ENCODE results near the gene CYSRT1. TPM values are rescaled to one million over a fixed set of nuclear protein-coding genes. Genes with fewer than 3 reads are reported as not detected.

CYSRT1 gene
- total RNA-seq, 4 donors from 2014 or later, result 40.2 to 119 (median 67.6) TPM

- H3K4me3 ChIP-seq (ENCODE audit: low read depth, poor library complexity, severe bottlenecking), result no peak overlapping the region
- intact Hi-C loops (cut with DNase I; ENCODE audit: low total_unique reads), result no loop called here
- TF ChIP-seq CTCF (IDR thresholded peaks at IDR 0.05) (no peak), POLR2A (IDR thresholded peaks at IDR 0.05) (no peak)
- no peak for DNase-seq (ENCODE audit: low spot score in 2 of 2)
- WGBS, 2 donors, result 86 to 88% methylated on average over 31 to 34 of the region's 34 CpGs
These were observed 41.8 kb downstream of the CYSRT1 start for GRCh38 chr9:137266585-137267453.

GRCh38 chr9:137267933-137268355, 43.0 kb downstream of the CYSRT1 start:
- DNase-seq (ENCODE audit: low spot score in 2 of 2), result no peak

DNA sequence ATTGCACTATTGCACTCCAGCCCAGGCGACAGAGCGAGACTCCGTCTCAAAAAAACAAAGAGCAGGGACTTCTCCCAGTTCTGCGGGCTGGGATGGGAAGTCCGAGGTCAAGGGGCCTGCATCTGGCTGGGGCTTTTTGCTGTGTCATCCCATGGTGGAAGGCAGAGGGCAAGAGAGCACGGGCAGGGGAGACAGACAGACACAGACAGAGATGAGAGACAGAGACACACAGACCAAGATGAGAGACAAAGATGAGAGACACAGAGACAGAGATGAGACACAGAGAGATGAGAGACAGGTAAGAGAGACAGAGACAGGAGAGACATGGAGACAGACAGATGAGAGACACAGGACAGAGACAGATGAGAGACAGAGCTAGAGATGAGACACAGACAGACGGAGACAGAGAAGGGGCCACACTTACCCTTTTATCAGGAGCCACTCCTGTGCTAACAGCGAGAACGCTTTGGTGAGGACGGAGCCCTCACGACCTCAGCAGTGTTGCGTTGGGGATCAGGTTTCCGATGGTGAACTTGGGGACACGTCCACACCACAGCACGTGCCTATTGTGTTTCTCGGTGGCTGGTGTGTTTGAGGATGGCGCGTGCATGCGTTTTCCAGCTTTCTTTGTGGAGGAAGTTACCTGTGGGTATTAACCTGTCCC, 43.7 kb downstream of the CYSRT1 start:
- no peak for TF ChIP-seq POLR2A (IDR thresholded peaks at IDR 0.05)
- no peak for TF ChIP-seq CTCF (IDR thresholded peaks at IDR 0.05)
- DNase-seq (ENCODE audit: low spot score in 2 of 2), result no peak
- WGBS, 2 donors, result 78 to 79% methylated on average over 17 to 19 of the region's 19 CpGs
- no peak overlapping the region for H3K4me3 ChIP-seq (ENCODE audit: low read depth, poor library complexity, severe bottlenecking)
- intact Hi-C loops (cut with DNase I; ENCODE audit: low total_unique reads), result no loop called here

More at GRCh38 chr9:137267933-137268355, 43.0 kb downstream of the CYSRT1 start:
- TF ChIP-seq CTCF (IDR thresholded peaks at IDR 0.05) (no peak), POLR2A (IDR thresholded peaks at IDR 0.05) (no peak)
- intact Hi-C loops (cut with DNase I; ENCODE audit: low total_unique reads), result no loop called here
- 88 to 95% methylated on average over 6 of the region's 6 CpGs for WGBS, 2 donors
- H3K4me3 ChIP-seq (ENCODE audit: low read depth, poor library complexity, severe bottlenecking), result no peak overlapping the region

DNA sequence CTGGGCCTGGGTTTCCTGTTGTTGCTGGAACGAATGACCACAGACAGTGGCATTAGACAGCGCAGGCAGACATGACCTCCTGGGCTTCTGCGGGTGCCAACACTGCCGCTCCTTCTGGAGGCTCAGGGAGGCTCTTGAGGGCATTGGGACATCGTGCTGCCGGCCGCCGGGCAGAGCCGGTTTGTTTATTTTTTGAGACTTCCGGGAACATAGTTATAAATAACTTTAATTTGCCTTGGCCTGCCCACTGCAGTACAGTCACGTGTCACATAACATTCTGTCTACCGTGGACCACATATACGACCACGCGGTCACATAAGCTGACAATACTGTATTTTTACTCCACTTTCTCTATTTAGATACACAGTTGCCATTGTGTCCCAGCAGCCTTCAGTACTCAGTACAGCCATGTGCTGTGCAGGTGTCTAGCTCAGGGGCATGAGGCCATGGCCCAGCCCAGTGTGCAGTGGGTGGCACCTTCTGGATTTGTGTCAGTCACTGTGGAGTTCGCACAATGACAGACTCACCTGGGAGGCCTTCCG, 44.3 kb downstream of the CYSRT1 start:
- intact Hi-C loops (cut with DNase I; ENCODE audit: low total_unique reads), result no loop called here
- 48 to 56% methylated on average over 17 of the region's 17 CpGs for WGBS, 2 donors
- TF ChIP-seq POLR2A (IDR thresholded peaks at IDR 0.05) (no peak), CTCF (IDR thresholded peaks at IDR 0.05) (no peak)
- DNase-seq (ENCODE audit: low spot score in 2 of 2), result peak in 1 of 2 donors; percentile 87
- H3K4me3 ChIP-seq (ENCODE audit: low read depth, poor library complexity, severe bottlenecking), result no peak overlapping the region

DNA sequence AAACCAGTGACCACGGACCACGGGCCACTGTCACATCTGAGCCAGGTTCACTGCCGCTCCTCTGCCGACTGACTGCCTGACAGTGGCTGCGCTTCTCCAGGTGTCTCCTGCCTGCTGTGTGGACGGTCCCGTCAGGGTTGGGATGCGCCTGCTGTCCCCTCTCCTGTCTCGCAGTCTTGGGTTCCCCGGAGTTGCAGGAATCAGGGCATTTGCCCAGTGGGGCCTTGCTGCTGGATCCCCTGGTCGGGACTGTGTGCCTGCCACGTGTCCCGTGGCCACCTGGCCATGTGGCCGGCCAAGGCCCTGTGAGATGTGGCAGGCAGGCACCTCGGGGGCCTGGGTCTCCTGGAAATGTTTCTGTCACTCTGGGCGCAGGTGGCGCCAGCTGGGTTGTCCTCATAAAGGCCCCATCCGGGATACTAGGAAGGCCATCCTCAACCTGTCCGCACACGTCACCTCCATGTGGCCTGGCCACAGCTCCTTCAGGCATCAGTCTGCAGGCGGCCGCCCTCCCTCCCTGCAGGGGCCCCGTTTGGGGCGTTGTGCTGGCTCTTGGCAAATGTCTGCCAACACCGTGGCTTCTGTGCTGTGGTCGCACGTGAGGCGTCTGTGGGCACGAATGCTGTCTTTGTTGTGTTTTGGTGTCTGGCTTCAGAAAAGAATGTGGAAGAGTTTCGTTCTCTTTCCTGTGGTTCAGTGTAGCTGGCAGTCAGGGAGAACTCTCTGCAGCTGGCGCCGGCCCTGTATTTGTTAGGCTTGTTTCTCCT, 46.1 kb downstream of the CYSRT1 start:
- H3K4me3 ChIP-seq (ENCODE audit: low read depth, poor library complexity, severe bottlenecking), result no peak overlapping the region
- TF ChIP-seq POLR2A (IDR thresholded peaks at IDR 0.05), result no peak
- TF ChIP-seq CTCF (IDR thresholded peaks at IDR 0.05), result no peak
- no peak for DNase-seq (ENCODE audit: low spot score in 2 of 2)
- WGBS, 2 donors, result 76 to 78% methylated on average over 26 to 32 of the region's 32 CpGs
- intact Hi-C loops (cut with DNase I; ENCODE audit: low total_unique reads), result no loop called here
